HG02571 (cell line): ENCODE results near the gene C2orf72.

ENCODE experiments used
- ATAC-seq: cut with Tn5 transposase; IDR thresholded peaks from one replicate; pipeline ENCODE4 v1.9.1; 2021; ENCODE audit warnings: mild to moderate bottlenecking, moderate library complexity; ENCODE audit not compliant: unreplicated experiment

C2orf72 gene

DNA sequence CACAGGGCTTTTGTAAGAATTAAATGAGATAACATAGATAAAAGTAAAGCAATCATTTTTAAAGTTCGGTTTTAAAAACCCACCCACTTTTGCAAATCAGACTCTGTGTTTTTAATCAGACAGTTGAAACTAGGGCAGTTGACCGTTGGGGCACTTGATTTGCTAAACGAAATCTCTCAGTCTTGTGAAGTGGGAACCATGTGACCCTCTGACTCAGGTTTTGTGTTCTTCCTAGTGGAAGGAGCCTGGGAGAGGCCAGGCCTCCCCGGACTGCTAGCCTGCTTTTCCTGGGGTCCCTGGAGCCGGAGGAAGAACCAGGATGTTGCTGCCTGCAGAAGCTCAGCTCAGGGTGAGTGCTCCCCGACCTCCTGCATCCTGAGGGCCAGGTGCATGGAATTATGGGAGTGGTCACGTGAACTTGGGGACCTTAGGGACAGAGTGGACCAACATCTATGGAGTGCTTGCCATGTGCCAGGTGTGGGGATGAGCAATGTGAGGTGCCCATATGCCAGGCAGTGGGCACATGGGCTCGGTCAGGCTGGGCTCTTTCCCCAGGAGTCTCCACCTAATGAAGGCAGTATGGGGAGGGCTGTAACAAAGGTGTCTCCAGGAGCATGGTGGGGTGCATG is 3.9 kb downstream of the C2orf72 start:
- ATAC-seq, result no peak

GRCh38 chr2:231043796-231044195 is 6.5 kb downstream of the C2orf72 start:
- no peak for ATAC-seq

DNA sequence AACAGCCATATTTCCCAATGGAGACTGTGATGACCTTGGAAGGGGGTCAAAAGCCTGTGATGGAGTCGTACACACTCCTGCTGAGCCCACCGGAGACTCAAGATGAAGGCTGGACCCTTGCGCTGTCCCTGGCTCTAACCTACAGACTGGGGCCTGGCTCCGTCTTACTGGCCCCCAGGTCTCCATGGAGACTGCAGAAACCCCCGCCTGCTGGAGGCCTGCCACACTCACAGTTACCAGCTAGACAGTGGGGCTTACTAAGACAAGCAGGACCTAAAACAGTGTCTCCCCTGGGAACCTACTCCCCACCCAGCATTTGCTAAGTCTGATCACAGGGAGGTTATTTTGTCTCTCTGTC is 9.6 kb downstream of the C2orf72 start:
- ATAC-seq, result no peak

- no peak for ATAC-seq
These were observed 10.1 kb downstream of the C2orf72 start for GRCh38 chr2:231047274-231047922.

- no peak for ATAC-seq
These were observed 10.9 kb downstream of the C2orf72 start for GRCh38 chr2:231047923-231048915.

GRCh38 chr2:231049286-231050017 is 12.1 kb downstream of the C2orf72 start:
- no peak for ATAC-seq

DNA sequence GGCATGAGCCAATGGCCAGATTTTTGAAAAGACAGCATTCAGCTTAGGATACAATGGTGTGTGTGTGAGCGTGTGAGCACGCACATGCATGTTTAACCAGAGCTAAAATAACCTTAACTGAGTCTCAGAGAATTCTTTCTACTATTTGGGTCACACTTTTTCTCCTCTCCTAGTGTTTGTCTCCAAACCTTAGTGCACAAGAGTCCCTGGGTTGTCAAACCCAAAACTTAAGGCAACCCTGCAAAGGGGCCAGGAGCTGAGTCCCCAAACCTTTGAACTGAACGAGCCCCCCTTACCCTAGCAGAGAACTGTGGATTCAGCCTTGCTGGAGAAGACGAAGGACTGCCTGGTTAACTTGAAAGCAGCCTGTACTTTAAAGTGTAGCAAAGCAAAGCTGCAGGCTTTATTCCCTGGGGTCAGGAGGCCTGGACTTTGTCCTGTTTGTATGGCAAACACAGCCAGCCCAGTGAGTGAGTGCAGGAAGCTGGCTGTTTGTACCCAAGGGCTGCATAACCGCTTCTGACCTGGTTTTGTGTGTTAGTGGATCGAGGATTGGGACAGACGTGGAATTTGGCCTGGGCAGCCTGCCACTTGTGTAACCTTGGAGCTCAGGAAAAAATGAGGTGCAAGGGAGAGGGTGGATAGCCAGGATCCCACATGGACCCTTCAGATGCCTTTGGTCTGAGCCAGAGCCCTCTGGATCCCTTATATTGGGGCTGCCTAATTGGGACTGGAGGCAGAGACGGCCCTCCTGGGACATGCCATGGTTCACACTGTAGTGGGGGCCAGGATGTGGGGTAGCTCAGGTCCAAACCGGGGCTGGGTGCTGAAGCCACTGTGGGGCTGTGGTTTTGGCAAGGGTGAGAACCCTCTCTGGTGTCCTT is 12.9 kb downstream of the C2orf72 start:
- ATAC-seq, result no peak

GRCh38 chr2:231051116-231051515 is 13.8 kb downstream of the C2orf72 start:
- no peak for ATAC-seq

- peak; percentile 51 for ATAC-seq
These were observed 15.4 kb downstream of the C2orf72 start for GRCh38 chr2:231052494-231053451.

DNA sequence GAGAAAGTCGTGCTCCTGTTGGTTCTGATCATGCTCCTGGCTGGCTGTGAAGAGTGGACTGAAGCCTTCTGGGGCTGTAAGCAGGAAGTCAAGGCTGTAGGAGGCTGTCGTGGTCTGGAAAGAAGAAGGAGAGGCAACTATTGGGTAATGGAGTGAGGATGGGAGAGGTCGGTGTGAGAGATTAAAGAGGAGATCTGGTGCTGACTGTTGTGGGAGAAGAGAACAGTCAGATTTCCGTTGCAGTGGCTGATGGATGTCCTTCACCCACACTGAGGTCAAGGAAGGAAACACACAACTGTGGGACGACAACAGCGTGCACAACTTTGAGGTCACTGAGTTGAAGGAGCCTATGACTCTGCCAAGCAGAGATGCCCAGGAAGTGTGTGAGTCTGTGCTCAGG is 16.5 kb downstream of the C2orf72 start:
- no peak for ATAC-seq

- ATAC-seq, result peak; percentile 67
These were observed 19.4 kb downstream of the C2orf72 start, which contains the start of gene PSMD1 for GRCh38 chr2:231056453-231057416. TSS of gene PSMD1 (plus strand) at chr2:231056867. CDS start at chr2:231057026, 159 bp downstream.

- ATAC-seq, result no peak
These were observed 20.3 kb downstream of the C2orf72 start for GRCh38 chr2:231057590-231057989.

DNA sequence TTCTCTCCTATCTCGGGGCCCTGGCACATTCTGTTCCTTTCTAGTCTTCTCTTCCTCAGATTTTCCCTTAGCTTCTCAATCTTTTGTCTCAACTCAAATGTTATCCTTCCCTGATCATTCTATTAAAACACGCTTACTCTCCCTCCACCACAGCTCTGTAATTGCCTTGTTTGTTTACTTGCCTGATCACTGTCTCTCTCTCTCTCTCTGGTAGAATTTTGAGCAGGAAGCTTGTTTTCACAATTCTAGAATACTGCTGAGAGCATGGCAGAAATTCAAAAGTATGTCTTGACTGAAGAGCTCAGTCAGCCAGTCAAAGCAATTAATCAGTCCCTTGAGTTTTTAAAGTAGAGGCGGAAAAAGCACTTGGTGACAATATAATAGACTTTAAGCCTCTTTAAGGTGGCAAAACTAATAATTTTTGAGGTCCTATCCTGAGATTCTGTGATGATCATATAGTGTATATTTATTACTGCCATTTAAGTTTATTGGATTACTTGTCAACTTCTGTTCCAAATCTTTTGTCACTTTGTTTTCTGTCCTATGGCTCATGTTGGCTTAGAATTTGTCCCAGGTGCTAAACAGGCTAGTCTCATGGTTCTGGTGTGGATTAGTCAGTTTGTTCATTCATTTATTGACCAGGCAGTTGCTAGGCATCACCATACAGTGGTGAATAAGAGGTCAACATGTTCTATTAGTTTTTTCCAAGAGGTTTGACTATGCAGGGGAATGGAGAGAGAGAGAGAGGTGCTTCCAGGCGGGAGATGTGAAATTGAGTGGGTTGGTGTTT is 21.6 kb downstream of the C2orf72 start:
- no peak for ATAC-seq

DNA sequence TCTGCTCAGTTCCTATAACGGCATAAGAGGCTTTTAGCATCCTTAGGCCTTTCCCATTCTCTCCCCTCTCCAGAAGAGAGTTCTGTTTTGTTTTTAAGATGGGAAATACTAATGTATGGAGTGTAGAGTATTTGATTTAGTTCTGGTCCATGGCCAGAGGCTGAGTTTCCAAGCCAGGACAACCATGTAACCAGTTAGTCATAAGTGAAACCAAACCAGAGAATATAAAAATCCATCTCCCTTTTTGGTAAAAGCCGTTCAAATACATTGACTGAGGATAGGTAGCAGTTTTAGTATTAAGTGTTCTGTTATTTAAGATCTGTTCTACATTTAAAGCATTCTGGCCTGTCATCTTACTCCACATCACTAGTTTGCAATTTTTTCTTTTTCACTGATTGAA is 22.4 kb downstream of the C2orf72 start:
- ATAC-seq, result no peak

- ATAC-seq, result no peak
These were observed 25.5 kb downstream of the C2orf72 start for GRCh38 chr2:231062776-231063175.

- ATAC-seq, result no peak
These were observed 26.0 kb downstream of the C2orf72 start for GRCh38 chr2:231063347-231063746.

- ATAC-seq, result no peak
These were observed 28.6 kb downstream of the C2orf72 start for GRCh38 chr2:231065966-231066365.
